GM06990 (cell line): Measurements from ENCODE around the gene FAM53B.
A peak's percentile ranks its signal among the peaks of the same experiment; 100 is the strongest.

Experiments used
- DNase-seq: peaks from one replicate; pipeline ENCODE4 v3.0.0-alpha.2; 2011; ENCODE audit not compliant: insufficient read length; ENCODE audit errors: extremely low read depth
- H3K27me3 ChIP-seq: replicated peaks from 2 replicates; pipeline ENCODE4 v1.6.0; 2011; ENCODE audit warnings: low read length; ENCODE audit not compliant: control insufficient read depth, insufficient read depth
- H3K36me3 ChIP-seq: 2 replicates; pipeline ENCODE4 v1.5.1; 2011; ENCODE audit warnings: low read length; ENCODE audit not compliant: control insufficient read depth, insufficient read depth
- H3K4me3 ChIP-seq: replicated peaks from 2 replicates; pipeline ENCODE4 v1.5.1; 2011; ENCODE audit warnings: low read depth, mild to moderate bottlenecking, control low read depth, low read length
- CTCF ChIP-seq: IDR thresholded peaks from 2 replicates; pipeline ENCODE4 v1.5.1; 2011; ENCODE audit warnings: low read length, control low read depth, mild to moderate bottlenecking, inconsistent platforms; ENCODE audit not compliant: insufficient read depth, poor library complexity, severe bottlenecking

FAM53B gene

GRCh38 chr10:124745252-124745651 is 1.1 kb upstream of the FAM53B start:
- H3K27me3 ChIP-seq: no peaks in the 10 kb centered on the region
- no peaks in the 10 kb centered on the region for H3K36me3 ChIP-seq
- H3K4me3 ChIP-seq: no peak overlapping the region
- TF ChIP-seq CTCF: no peak
- DNase-seq: no peak

DNA sequence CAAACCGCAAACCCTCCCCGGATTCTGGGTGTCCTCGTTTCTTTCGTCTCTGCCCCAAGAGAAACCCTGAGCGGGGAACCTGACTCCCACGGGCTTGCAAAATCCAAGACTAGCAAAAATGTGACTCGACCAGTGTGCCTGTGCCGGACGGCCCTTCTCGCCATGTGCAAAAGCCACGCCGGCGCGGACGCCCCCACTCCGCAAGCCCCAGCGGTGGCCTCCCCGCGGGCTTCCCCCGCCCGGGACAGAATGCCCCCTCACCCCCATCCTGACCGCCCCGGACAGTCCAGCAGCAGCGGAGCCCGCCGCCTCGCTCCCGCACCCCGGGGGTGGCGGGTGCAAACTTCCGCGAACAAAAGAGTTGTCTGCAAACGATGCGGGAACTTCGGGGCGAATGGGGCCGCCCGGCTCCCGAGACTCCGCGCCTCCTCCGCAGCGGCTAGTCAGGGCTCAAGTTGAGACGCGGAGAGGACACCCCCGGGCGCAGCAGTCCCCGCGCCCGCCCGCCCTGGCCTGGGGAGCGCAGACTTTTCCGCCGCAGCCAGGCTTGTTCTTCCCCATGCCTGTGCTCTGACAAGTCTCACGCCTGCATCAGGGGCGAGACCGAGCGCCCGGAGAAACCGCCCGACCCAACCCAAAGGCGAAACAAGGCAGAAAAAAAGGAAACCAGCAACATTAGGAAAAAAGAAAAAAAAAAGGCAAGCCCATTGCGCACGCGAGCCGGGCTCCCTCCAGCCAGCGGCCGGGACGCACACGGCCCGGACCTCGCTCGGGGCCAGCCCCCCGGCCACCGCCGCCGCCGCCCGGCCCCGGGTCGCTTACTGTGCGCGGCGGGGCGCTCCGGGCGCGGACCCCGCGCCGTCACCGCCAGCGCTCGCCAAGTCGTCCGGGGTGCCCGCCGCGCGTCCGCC is 732 bp downstream of the FAM53B start:
- Histone ChIP-seq H3K4me3 (peak overlapping the region; percentile 79), H3K27me3 (no peaks in the 10 kb centered on the region), H3K36me3 (no peaks in the 10 kb centered on the region)
- TF ChIP-seq CTCF: no peak
- DNase-seq: peak; percentile 61

DNA sequence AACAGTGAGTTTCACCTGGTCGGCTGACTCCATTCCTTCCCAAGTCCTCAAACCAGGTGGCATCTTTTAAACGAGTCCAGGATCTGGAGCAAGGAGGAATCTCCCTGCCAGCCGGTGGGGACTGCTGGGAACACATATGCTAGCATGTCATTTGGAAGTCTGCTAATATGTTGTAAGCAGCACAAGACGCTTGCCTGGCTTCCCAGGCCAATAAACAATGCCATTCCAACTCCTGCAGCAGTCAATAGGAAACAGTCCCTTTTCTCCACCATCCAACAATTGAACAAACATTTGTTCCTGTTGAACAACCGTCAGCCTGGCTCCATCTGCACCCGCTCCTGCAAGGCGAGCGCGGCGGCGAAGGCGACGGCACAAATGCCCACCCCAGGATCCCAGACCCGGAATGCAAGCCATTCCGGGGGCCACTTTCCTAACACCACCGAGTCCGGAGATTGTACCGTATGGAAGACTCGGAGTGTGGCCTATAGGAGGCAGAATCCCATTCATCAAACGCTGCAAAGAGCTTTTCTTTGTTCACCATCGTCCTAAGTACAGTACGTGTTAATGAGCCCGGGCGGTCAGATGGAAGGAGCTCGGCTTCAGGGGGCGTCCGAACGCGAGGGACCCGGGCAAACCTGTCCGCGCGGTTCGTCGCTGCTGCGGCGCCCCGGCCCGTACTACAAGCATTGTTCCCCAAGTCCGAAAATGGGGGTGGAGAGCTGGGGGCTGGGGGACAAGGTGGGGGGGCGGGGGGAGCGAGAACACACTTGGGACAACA is 1.6 kb downstream of the FAM53B start:
- Histone ChIP-seq H3K4me3 (peak overlapping the region; percentile 79), H3K27me3 (no peaks in the 10 kb centered on the region), H3K36me3 (no peaks in the 10 kb centered on the region)
- DNase-seq: no peak
- peak; percentile 29 for TF ChIP-seq CTCF

DNA sequence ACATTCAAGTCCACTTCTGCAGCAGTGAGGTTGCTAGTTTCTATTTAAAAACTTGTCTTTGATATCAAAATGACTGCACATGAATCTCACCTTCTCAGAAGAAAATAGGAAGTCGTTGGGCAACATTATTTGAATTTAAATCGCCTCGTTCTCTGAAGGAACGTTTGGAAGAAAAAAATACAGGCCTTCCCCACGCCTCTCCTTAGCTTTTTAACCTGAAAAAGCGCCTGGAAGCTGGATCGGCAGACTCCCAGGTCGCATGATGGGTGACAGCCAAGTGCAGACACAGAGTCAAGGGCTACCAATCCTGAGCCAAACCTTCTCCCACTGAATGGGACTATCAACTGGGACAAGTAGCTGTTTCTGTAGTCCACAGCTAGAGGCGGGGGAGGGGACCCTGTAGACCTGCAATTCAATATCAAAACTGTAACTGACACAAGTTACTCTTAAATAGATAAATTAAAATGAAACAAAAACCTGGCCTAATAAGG is 2.2 kb downstream of the FAM53B start:
- Histone ChIP-seq H3K36me3 (no peaks in the 10 kb centered on the region), H3K27me3 (no peaks in the 10 kb centered on the region), H3K4me3 (peak overlapping the region; percentile 79)
- no peak for TF ChIP-seq CTCF
- no peak for DNase-seq

DNA sequence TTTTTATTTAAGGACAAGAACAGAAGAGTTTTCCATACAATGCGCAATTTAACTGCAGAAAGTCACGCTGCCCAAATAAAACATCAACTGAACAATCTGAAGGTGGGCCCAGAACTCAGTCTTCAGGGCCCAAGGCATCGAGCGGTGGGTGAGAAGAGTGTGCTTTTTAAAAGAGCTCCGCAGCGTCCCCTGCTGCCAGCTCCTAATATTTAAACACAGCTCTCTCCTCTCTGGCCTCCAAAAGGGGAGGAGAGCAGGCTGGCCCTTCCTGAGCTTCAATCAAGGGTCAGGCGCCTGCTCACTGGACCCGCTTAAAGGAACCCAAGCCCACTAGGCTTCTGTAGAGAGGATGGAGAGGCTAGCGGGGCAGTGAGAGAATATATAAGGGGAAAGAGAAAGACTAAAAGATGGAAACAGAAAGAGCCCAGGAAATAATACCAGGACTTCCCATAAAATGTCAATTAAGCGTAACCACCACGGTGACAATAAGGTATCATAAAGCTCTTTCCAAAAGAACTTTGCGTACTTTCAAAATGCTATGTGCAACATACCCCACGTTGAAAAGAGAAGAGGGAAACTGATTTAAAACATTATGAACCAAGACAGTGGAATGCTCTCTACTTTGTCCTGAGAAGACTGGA is 2.8 kb downstream of the FAM53B start:
- TF ChIP-seq CTCF: peak; percentile 86
- H3K36me3 ChIP-seq: no peaks in the 10 kb centered on the region
- no peaks in the 10 kb centered on the region for H3K27me3 ChIP-seq
- DNase-seq: peak; percentile 61
- H3K4me3 ChIP-seq: peak overlapping the region; percentile 79
